Trophoblast cell (in vitro differentiated cells and primary cell): Measurements from ENCODE around the gene DLGAP1.

Source experiments
- DNase-seq, 2 donors: peaks; one replicate each; pipeline ENCODE4 v3.0.0-alpha.2; 2016
- H2AFZ ChIP-seq: 2 replicates; pipeline ENCODE4 v1.6.1; 2013; ENCODE audit warnings: low read length, moderate library complexity, mild to moderate bottlenecking; ENCODE audit not compliant: insufficient read depth, poor library complexity
- H2AK5ac ChIP-seq: 2 replicates; pipeline ENCODE4 v1.6.1; 2013; ENCODE audit warnings: mild to moderate bottlenecking, low read length
- H2BK120ac ChIP-seq: 2 replicates; pipeline ENCODE4 v1.6.1; 2013; ENCODE audit warnings: low read length, mild to moderate bottlenecking, moderate library complexity; ENCODE audit not compliant: insufficient read depth, poor library complexity
- H2BK12ac ChIP-seq: 2 replicates; pipeline ENCODE4 v1.6.1; 2013; ENCODE audit warnings: mild to moderate bottlenecking, low read length, moderate library complexity
- H2BK5ac ChIP-seq: 2 replicates; pipeline ENCODE4 v1.6.1; 2013; ENCODE audit warnings: low read length, low read depth, moderate library complexity, mild to moderate bottlenecking; ENCODE audit not compliant: poor library complexity
- H3K14ac ChIP-seq: 2 replicates; pipeline ENCODE4 v1.6.1; 2013; ENCODE audit warnings: mild to moderate bottlenecking, low read length
- H3K18ac ChIP-seq: 2 replicates; pipeline ENCODE4 v1.6.1; 2013; ENCODE audit warnings: mild to moderate bottlenecking, low read length
- H3K23ac ChIP-seq: 2 replicates; pipeline ENCODE4 v1.6.1; 2013; ENCODE audit warnings: low read length
- H3K27ac ChIP-seq: 2 replicates; pipeline ENCODE4 v1.5.1; 2013; ENCODE audit warnings: low read depth, mild to moderate bottlenecking, inconsistent platforms, low read length, moderate library complexity
- H3K27me3 ChIP-seq: 2 replicates; pipeline ENCODE4 v1.6.1; 2013; ENCODE audit warnings: inconsistent platforms, mild to moderate bottlenecking, low read length, moderate library complexity; ENCODE audit not compliant: insufficient read depth
- H3K36me3 ChIP-seq, 2 experiments: 1 replicate in 1 of 2; 2 replicates in 1 of 2; pipeline ENCODE4 v1.6.1; 2013; ENCODE audit warnings: low read length in 2 of 2, mild to moderate bottlenecking in 2 of 2, moderate library complexity in 1 of 2; ENCODE audit not compliant: insufficient read depth in 2 of 2, control insufficient read depth in 1 of 2
- H3K4ac ChIP-seq: 2 replicates; pipeline ENCODE4 v1.6.1; 2013; ENCODE audit warnings: low read depth, mild to moderate bottlenecking, low read length, moderate library complexity
- H3K4me1 ChIP-seq, 2 experiments: 1 replicate in 1 of 2; 2 replicates in 1 of 2; pipeline ENCODE4 v1.6.1; 2013; ENCODE audit warnings: low read length in 2 of 2, mild to moderate bottlenecking in 2 of 2, moderate library complexity in 1 of 2; ENCODE audit not compliant: insufficient read depth in 2 of 2, control insufficient read depth in 1 of 2
- H3K4me2 ChIP-seq: 2 replicates; pipeline ENCODE4 v1.6.1; 2013; ENCODE audit warnings: inconsistent platforms, mild to moderate bottlenecking, low read length, moderate library complexity
- H3K4me3 ChIP-seq: 2 replicates; pipeline ENCODE4 v1.5.1; 2013; ENCODE audit warnings: mild to moderate bottlenecking, low read depth, low read length, inconsistent platforms
- H3K79me1 ChIP-seq: one replicate; pipeline ENCODE4 v1.6.1; 2013; ENCODE audit warnings: low read length
- H3K79me2 ChIP-seq: 2 replicates; pipeline ENCODE4 v1.6.1; 2013; ENCODE audit warnings: low read length, mild to moderate bottlenecking; ENCODE audit not compliant: control insufficient read depth, insufficient read depth, poor library complexity
- H3K9ac ChIP-seq: 2 replicates; pipeline ENCODE4 v1.6.1; 2013; ENCODE audit warnings: mild to moderate bottlenecking, low read length
- H3K9me3 ChIP-seq: 2 replicates; pipeline ENCODE4 v1.6.1; 2013; ENCODE audit warnings: low read depth, mild to moderate bottlenecking, control low read depth, inconsistent platforms, low read length; ENCODE audit not compliant: insufficient read depth
- H4K12ac ChIP-seq: 2 replicates; pipeline ENCODE4 v1.6.1; 2013; ENCODE audit warnings: low read depth, mild to moderate bottlenecking, low read length, moderate library complexity
- H4K8ac ChIP-seq: 2 replicates; pipeline ENCODE4 v1.6.1; 2013; ENCODE audit warnings: low read depth, mild to moderate bottlenecking, low read length, moderate library complexity
- H4K91ac ChIP-seq: one replicate; pipeline ENCODE4 v1.6.1; 2013; ENCODE audit warnings: low read depth, mild to moderate bottlenecking, low read length, moderate library complexity
- WGBS: extraction: QIAGEN DNeasy Blood & Tissue Kit; methylation state at CpG from one replicate; pipeline ENCODE4 v1.1.7; 2013; ENCODE audit warnings: missing lambda C conversion rate; ENCODE audit not compliant: insufficient read length, insufficient coverage; ENCODE audit errors: extremely low coverage; 5-methylcytosine and 5-hydroxymethylcytosine counted together

The DLGAP1 gene

GRCh38 chr18:4077204-4077603 is 377.9 kb downstream of the DLGAP1 start:
- no CpG with 5 or more reads among the region's 2 CpGs for WGBS
- no peak overlapping the region for H3K4me2 ChIP-seq

DNA sequence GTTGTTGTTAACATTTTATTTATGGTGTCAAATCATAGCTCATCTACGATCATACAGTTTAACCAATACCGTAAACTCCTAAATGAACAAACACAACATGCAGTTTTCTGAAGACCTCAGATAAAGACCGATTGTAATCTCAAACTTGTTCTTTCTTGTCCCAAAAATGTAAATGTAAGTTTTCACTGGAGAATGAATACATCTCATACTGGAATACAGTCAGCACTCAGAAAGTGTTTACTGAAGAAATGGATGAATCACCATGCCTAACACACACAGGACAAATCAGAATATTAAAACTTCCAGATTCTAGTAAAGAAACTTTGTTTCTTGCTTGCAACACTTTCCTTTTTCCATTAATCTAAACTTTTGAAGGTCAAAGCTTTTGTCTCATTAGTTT is 380.5 kb downstream of the DLGAP1 start:
- Histone ChIP-seq H3K27ac (no peak overlapping the region), H3K4me3 (no peak overlapping the region), H3K4ac (no peak overlapping the region), H3K23ac (no peak overlapping the region), H3K36me3 (no peaks in the 10 kb centered on the region), H2AK5ac (no peak overlapping the region), H3K14ac (no peak overlapping the region), H3K4me2 (no peak overlapping the region), H2BK120ac (no peak overlapping the region), H2AFZ (no peak overlapping the region), H3K79me1 (no peaks in the 10 kb centered on the region), H3K4me1 (no peaks in the 10 kb centered on the region), H3K9me3 (no peaks in the 10 kb centered on the region), H3K27me3 (no peaks in the 10 kb centered on the region), H4K91ac (no peak overlapping the region), H2BK5ac (no peak overlapping the region), H2BK12ac (no peak overlapping the region), H3K79me2 (no peaks in the 10 kb centered on the region), H4K12ac (no peak overlapping the region), H3K9ac (no peak overlapping the region), H4K8ac (no peak overlapping the region), H3K18ac (no peak overlapping the region)
- no peak for DNase-seq
- WGBS = no CpG with 5 or more reads among the region's 3 CpGs

More at GRCh38 chr18:4077204-4077603, 377.9 kb downstream of the DLGAP1 start:
- Histone ChIP-seq H3K4ac (no peak overlapping the region), H3K4me3 (no peak overlapping the region), H3K79me1 (no peaks in the 10 kb centered on the region), H3K4me1 (no peaks in the 10 kb centered on the region), H2AK5ac (no peak overlapping the region), H2BK120ac (no peak overlapping the region), H3K18ac (no peak overlapping the region), H3K23ac (no peak overlapping the region), H2BK5ac (no peak overlapping the region), H4K8ac (no peak overlapping the region), H2BK12ac (no peak overlapping the region), H3K79me2 (no peaks in the 10 kb centered on the region), H4K91ac (no peak overlapping the region), H3K9ac (no peak overlapping the region), H3K9me3 (no peaks in the 10 kb centered on the region), H3K27me3 (no peaks in the 10 kb centered on the region), H3K27ac (no peak overlapping the region), H2AFZ (no peak overlapping the region), H4K12ac (no peak overlapping the region), H3K14ac (no peak overlapping the region), H3K36me3 (no peaks in the 10 kb centered on the region)
- no peak for DNase-seq

- H3K79me2 ChIP-seq = no peaks in the 10 kb centered on the region
- no peak overlapping the region for H3K18ac ChIP-seq
- no peak overlapping the region for H2AK5ac ChIP-seq
- no peak for DNase-seq
- WGBS = no CpG with 5 or more reads among the region's 6 CpGs
- no peaks in the 10 kb centered on the region for H3K36me3 ChIP-seq
- H3K27ac ChIP-seq = no peak overlapping the region
- H3K4ac ChIP-seq = no peak overlapping the region
- H3K27me3 ChIP-seq = no peaks in the 10 kb centered on the region
- H2BK12ac ChIP-seq = no peak overlapping the region
- no peak overlapping the region for H4K12ac ChIP-seq
- no peak overlapping the region for H2BK120ac ChIP-seq
- H2AFZ ChIP-seq = no peak overlapping the region
- no peak overlapping the region for H2BK5ac ChIP-seq
- no peaks in the 10 kb centered on the region for H3K4me1 ChIP-seq
- H3K79me1 ChIP-seq = no peaks in the 10 kb centered on the region
- no peak overlapping the region for H3K4me2 ChIP-seq
- no peak overlapping the region for H3K4me3 ChIP-seq
- no peak overlapping the region for H4K8ac ChIP-seq
- H3K23ac ChIP-seq = no peak overlapping the region
- no peak overlapping the region for H3K14ac ChIP-seq
- no peaks in the 10 kb centered on the region for H3K9me3 ChIP-seq
- H4K91ac ChIP-seq = no peak overlapping the region
- H3K9ac ChIP-seq = no peak overlapping the region
Measured at GRCh38 chr18:4069183-4069582, 385.9 kb downstream of the DLGAP1 start.

DNA sequence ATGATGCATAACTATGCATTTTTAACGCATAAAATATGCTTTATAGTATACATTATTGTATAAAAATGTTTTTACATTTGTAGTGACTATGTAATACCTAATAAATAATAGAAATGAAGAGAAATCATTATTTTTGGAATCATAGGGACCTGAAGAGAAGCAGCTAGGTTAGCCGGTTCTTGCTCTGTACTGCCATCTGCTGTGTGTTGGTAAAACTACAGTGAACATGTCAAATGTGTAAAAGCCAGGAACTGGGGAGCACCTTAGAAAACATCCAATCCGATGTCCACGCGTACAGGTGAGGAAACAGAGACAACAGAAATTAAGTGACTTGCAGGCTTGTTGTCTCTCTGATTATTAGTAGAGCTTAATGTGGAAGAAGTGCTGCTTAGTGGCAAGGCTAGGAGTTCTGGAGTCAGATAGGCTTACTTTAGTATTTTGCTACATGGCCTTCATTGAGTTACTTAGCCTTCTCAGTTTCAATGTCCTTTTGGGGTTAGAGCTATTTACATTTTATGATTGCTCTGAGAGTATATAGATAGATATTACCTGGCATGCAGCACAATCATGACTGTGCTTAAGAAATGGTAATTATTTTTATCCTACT is 386.5 kb downstream of the DLGAP1 start:
- peak; percentile 21 to 70 for DNase-seq
- no CpG with 5 or more reads among the region's 5 CpGs for WGBS
- H3K79me1 ChIP-seq = no peaks in the 10 kb centered on the region

More for the DNA sequence above, 386.5 kb downstream of the DLGAP1 start:
- Histone ChIP-seq H3K27ac (no peak overlapping the region), H2AK5ac (no peak overlapping the region), H3K4me1 (no peaks in the 10 kb centered on the region), H3K4me2 (no peak overlapping the region), H3K18ac (no peak overlapping the region), H3K9me3 (no peaks in the 10 kb centered on the region), H3K27me3 (no peaks in the 10 kb centered on the region), H3K23ac (no peak overlapping the region), H2BK120ac (no peak overlapping the region), H3K14ac (no peak overlapping the region), H3K4ac (no peak overlapping the region), H2BK12ac (no peak overlapping the region), H3K36me3 (no peaks in the 10 kb centered on the region), H3K9ac (no peak overlapping the region), H4K8ac (no peak overlapping the region), H2BK5ac (no peak overlapping the region), H2AFZ (no peak overlapping the region), H3K79me2 (no peaks in the 10 kb centered on the region), H3K4me3 (no peak overlapping the region), H4K12ac (no peak overlapping the region), H4K91ac (no peak overlapping the region)
